ENCODE measurements around the gene ZNF668.

DNA sequence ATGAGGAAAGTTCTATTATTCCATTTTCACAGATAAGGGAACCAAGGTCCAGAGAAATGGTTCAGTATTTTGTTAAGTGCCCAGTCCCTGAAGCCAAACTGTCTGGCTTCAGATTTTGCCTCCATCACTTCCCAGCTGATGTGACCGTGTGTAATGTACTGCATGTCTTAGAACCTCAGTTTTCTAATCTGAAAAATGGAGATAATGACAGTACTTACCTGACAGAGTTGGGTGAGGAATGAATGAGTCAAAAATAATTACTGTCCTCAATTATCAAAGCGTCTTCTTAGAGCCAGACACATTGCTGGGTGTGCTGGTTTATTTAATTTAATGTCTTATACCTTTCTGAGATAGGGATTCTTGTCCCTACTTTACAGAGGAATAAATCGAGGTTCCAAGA is 6.7 kb downstream of the ZNF668 start:
- TF ChIP-seq, protein P1, sequence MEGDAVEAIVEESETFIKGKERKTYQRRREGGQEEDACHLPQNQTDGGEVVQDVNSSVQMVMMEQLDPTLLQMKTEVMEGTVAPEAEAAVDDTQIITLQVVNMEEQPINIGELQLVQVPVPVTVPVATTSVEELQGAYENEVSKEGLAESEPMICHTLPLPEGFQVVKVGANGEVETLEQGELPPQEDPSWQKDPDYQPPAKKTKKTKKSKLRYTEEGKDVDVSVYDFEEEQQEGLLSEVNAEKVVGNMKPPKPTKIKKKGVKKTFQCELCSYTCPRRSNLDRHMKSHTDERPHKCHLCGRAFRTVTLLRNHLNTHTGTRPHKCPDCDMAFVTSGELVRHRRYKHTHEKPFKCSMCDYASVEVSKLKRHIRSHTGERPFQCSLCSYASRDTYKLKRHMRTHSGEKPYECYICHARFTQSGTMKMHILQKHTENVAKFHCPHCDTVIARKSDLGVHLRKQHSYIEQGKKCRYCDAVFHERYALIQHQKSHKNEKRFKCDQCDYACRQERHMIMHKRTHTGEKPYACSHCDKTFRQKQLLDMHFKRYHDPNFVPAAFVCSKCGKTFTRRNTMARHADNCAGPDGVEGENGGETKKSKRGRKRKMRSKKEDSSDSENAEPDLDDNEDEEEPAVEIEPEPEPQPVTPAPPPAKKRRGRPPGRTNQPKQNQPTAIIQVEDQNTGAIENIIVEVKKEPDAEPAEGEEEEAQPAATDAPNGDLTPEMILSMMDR (IDR thresholded peaks at IDR 0.05): no peak
- no peak for TF ChIP-seq POLR2AphosphoS5 (IDR thresholded peaks at IDR 0.05)
- TF ChIP-seq POLR2A (IDR thresholded peaks at IDR 0.05): no peak
- TF ChIP-seq EP300 (IDR thresholded peaks at IDR 0.05): no peak

Measured in sigmoid colon (tissue), 4 donors.